RKO (cell line): ENCODE measurements around the gene CYP26C1.
A peak's percentile ranks its signal among the peaks of the same experiment; 100 is the strongest.
"Not testable (repeated sequence)": the region's sequence is repeated elsewhere in the genome, so short reads cannot be mapped to it uniquely, and the experiment has no call there.

Experiments
- DNase-seq: peaks from one replicate; pipeline ENCODE4 v3.0.0-alpha.2; 2016; ENCODE audit warnings: low spot score

Gene CYP26C1

GRCh38 chr10:93076871-93077270 lies 16.3 kb downstream of the CYP26C1 start:
- no peak for DNase-seq

GRCh38 chr10:93077860-93078337 lies 17.3 kb downstream of the CYP26C1 start:
- DNase-seq = no peak

- no peak for DNase-seq
These were observed 19.2 kb downstream of the CYP26C1 start for GRCh38 chr10:93079663-93080349.

GRCh38 chr10:93080350-93081046 lies 19.9 kb downstream of the CYP26C1 start:
- DNase-seq = peak; percentile 41

GRCh38 chr10:93081318-93081717 lies 20.7 kb downstream of the CYP26C1 start:
- no peak for DNase-seq

- DNase-seq = no peak
These were observed 21.2 kb downstream of the CYP26C1 start for GRCh38 chr10:93081834-93082233.

- DNase-seq = no peak
These were observed 23.3 kb downstream of the CYP26C1 start for GRCh38 chr10:93083743-93084539.

- no peak for DNase-seq
These were observed 24.8 kb downstream of the CYP26C1 start for GRCh38 chr10:93085272-93085859.

- no peak for DNase-seq
These were observed 25.7 kb downstream of the CYP26C1 start for GRCh38 chr10:93086289-93086688.

GRCh38 chr10:93087846-93088245 lies 27.2 kb downstream of the CYP26C1 start:
- no peak for DNase-seq

- no peak for DNase-seq
These were observed 27.9 kb downstream of the CYP26C1 start for GRCh38 chr10:93088466-93088865.

- no peak for DNase-seq
These were observed 30.0 kb downstream of the CYP26C1 start for GRCh38 chr10:93090619-93091018.

GRCh38 chr10:93091960-93092359 lies 31.4 kb downstream of the CYP26C1 start:
- no peak for DNase-seq

GRCh38 chr10:93095225-93095624 lies 34.6 kb downstream of the CYP26C1 start:
- DNase-seq = no peak

GRCh38 chr10:93096901-93097300 lies 36.3 kb downstream of the CYP26C1 start:
- DNase-seq = no peak

GRCh38 chr10:93097386-93097785 lies 36.8 kb downstream of the CYP26C1 start:
- no peak for DNase-seq

GRCh38 chr10:93098816-93099215 lies 38.2 kb downstream of the CYP26C1 start:
- no peak for DNase-seq

- no peak for DNase-seq
These were observed 39.1 kb downstream of the CYP26C1 start for GRCh38 chr10:93099670-93100069.

- DNase-seq = not testable (repeated sequence)
These were observed 40.5 kb downstream of the CYP26C1 start for GRCh38 chr10:93101148-93101547.

- no peak for DNase-seq
These were observed 43.4 kb downstream of the CYP26C1 start for GRCh38 chr10:93103953-93104352.

GRCh38 chr10:93106631-93107072 lies 46.1 kb downstream of the CYP26C1 start:
- DNase-seq = no peak

- DNase-seq = no peak
These were observed 50.0 kb downstream of the CYP26C1 start for GRCh38 chr10:93110472-93111146.
